Activated CD4-positive, CD25-positive, alpha-beta regulatory T cell treated with anti-CD3 and anti-CD28 coated beads, Interleukin-2, amount 50 U/mL, for 24 hours (primary cell): ENCODE results near the gene CDH23.
"Not testable (repeated sequence)": the region's sequence is repeated elsewhere in the genome, so short reads cannot be mapped to it uniquely, and the experiment has no call there.

ENCODE experiments used
- ATAC-seq, 2 donors: fragments of 150-1000 bp; cut with Tn5 transposase; one replicate each; pipeline ENCODE4 v1.10.0; 2021; ENCODE audit warnings: mild to moderate bottlenecking in 1 of 2, moderate library complexity in 1 of 2

The CDH23 gene

DNA sequence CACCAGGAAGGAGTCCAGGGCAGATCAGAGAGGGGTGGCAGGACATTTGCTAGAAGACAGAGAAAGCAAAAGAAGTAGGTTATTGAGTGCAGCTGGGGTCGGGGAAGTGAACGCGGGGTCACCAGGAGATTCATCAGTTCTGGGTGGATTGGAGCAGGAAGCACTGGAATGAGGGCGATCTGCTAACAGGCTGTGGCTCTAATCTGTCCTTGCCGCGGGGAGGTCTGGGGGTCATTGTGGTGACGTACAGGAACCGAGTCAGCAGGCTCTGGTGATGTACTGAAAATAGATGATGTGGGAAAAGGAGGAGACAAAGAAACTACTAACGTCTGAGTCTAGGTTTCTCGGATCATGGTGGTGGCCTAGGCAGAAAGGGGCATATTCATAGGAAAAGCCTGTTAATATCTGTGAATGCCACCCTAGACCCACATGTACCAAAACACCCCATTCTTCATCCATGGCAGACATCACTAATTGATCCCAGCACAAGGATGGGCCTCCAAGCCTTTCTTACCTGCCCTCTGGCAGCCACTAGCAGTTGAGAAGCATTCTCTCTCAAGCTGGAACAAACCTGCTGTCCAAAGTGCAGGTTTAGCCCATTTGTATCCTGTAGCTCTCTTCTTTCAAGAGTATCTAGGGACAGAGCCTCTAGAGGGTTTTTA lies 188.3 kb downstream of the CDH23 start:
- ATAC-seq = no peak

DNA sequence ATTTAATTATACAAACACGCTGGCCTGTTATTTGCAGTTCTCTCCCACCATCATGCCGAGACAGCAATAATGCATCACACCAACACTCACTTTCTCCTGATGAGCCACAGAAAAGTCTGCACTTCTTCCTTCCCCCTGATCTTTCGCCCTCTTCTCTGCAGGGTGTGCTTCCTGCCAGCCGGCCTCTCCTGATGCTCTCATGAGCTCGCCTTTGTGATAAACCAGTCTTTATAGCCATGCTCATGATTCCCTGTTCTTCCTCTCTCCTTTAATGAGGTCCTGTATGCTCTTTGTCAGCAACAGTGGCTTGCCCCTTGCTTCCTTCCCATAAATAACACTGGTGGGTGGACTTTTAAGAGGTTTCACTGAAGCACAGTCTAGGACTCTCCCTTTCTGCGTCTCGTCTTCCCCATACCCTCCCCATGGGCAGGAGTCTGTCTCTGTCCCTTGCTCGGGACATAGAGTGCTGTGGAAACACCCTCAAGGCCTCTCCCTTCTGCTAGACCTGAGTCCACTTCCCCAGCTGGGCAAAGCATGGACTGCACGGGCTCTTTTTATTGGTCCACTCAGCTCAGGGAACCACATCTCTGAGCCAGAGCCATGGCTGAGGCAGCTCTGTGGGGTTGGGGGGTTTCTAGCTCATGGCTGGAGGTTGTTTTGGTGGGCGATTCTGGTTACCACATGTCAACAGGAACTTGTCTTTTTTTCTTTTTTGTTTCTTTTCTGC lies 189.0 kb downstream of the CDH23 start:
- no peak for ATAC-seq

DNA sequence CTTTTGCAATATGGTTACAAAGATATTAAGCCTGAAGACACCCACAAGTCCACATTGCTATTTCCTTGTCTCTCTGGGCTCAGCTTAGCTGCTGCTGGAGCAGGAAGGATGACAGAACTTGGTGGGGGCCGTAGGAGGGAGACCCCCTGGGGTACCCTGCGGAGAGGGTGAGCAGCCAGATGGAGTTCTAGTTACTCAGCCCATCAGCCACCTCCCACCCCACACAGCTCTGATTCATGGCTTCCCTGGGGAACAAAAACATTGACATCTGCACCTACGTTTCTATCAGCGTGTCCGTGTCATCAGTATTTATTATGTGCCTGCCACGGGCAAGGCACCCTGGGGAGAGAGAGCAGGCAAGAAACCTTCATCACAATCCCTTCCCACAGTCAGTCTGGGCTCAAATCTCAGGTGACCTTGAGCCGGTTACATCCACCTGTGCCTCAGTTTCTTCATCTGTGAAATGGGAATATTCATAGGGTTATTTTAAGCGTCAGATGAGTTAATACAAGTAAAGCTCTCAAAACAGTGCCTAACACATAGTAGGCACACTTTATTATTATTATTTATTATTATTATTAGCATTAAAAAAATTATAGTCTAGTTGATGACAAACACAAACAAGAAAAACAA lies 191.3 kb downstream of the CDH23 start:
- ATAC-seq = no peak

GRCh38 chr10:71588685-71589084 lies 192.0 kb downstream of the CDH23 start:
- no peak for ATAC-seq

- ATAC-seq = no peak
These were observed 193.2 kb downstream of the CDH23 start for GRCh38 chr10:71589617-71590551.

GRCh38 chr10:71590781-71591350 lies 194.1 kb downstream of the CDH23 start:
- no peak for ATAC-seq

GRCh38 chr10:71594934-71595571 lies 198.3 kb downstream of the CDH23 start:
- no peak for ATAC-seq

DNA sequence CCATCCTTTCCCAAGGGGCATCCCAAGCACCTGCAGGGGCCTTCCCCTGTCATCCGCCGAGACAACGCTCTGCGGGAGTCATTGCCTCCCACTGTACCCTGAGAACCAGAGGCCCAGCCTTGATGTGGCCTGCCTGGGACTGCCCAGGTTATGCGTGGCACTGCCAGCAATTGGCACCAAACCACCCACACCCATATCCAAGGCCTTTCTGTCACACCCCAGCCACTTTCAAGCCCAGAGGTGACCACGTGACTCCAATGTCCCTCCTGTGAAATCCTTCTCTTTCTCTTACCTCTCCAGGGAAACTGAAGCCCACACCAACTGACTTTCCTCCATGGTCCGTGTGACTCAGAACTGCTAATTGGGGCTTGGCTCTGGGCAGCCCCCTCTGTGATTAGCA lies 198.9 kb downstream of the CDH23 start:
- ATAC-seq = no peak

DNA sequence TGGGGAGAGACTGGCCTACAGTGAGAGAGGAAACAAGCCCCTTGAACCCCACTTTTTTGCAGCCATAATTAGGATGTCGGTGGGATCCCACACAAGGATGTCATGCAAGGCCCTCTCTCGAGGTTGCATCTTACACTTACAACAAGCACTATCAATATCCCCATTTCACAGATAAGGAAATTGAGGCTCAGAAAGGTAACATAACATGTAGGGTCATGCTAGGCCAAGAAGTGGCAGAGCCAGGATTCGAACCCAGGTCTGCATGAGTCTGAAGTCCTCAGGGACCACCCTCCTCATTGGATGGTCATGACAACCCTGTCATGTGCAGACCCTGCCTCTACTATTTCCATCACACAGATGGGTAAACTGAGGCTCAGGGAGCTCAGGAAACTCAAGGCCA lies 199.4 kb downstream of the CDH23 start:
- no peak for ATAC-seq

DNA sequence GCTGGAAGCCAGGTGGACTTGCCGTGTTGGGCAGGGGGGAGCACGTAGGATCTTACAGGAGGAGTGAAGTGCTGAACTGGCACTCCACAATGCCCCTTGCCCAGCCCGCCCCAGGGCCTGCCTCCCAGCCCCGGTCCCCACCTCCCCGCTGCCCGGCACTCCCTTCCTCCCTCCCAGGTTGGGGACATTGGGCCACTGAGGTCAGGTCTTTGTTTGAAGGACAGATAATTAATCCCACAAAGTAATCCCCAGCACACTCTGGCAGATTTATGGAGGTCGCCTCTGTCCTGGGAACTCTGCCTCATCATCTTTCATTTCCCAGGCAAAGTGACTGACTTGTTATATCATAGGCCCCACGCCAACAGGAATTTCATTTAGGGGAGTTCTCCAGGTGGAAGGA lies 200.0 kb downstream of the CDH23 start:
- no peak for ATAC-seq

- no peak for ATAC-seq
These were observed 201.2 kb downstream of the CDH23 start for GRCh38 chr10:71597821-71598498.

GRCh38 chr10:71598621-71599055 lies 201.9 kb downstream of the CDH23 start:
- no peak for ATAC-seq

- no peak for ATAC-seq
These were observed 202.8 kb downstream of the CDH23 start for GRCh38 chr10:71599518-71599917.

- ATAC-seq = not testable (repeated sequence)
These were observed 203.5 kb downstream of the CDH23 start for GRCh38 chr10:71600242-71600641.

DNA sequence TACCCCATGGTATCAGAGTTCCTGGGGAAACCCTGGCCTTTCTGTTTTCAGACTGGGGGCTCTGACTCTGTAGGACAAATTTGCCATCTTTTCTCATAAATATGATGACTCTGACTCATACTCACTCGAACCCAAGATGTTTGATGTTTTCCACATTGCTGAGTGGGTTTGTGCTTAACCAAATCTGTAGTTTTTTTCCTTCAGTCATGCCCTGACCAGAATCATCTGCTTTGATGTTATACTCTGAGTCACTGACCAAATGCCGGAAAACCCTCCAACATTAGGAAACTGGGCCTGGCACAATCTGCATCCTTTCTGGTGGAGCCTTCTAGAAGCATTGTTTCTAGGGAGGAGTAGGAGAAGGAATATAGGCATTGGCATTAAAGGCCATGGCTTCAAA lies 204.1 kb downstream of the CDH23 start:
- ATAC-seq = peak in 1 of 2 donors; percentile 20

DNA sequence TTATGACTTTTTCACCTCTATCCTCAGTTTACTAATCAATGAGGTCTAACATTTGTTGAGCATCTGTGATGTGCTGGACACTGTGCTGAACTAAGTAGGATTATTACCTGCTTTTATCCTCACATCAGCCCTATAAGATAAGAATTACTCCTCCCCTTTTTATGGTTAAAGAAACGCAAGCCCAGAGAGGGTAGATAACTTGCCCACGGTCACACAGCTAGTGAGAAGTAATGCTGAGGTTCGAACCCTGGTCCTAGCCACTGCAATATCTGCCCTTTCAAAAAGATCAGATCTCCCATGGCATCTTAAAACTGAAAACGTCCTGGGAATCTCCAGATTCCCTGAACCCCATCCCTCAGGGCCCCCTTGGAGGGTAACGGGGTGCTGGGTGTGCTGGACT lies 204.6 kb downstream of the CDH23 start:
- no peak for ATAC-seq

DNA sequence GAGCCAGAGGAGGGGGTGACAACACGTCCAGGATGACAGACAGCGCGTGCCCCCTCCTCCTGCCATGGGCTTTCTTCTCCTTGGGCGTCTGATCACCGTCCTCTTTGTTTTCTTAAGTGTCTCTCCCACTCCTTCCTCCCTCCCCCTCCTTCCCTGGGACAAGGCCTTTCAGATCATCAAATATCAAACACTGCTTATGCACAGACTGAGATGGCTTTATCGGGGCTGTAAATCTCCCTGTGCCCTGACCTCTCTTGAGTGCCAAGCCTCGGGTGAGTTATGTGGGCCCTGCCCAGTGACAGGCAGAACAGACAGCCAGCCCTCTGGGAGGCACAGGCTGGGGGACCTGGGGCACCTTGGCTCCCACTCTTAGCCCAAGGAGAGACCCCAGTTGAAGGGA lies 206.4 kb downstream of the CDH23 start:
- no peak for ATAC-seq

DNA sequence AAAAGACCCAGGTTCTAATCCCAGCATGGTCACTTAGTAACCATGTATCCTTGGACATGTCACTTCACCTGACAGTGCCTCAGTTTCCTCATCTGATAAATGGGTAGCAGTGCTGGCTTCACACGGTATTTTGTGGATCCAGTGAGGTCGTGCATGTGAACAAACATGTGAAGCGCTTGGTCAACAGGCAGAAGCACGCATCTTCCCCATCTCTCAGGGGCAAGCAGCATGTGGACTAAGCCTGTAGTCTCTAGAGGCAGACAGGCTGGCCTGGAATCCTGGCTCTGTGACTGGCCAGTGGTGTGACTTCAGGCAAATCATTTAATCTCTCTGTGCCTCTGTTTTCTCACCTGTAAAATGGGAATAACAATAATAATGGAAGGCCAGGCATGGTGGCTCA lies 207.0 kb downstream of the CDH23 start:
- ATAC-seq = no peak

DNA sequence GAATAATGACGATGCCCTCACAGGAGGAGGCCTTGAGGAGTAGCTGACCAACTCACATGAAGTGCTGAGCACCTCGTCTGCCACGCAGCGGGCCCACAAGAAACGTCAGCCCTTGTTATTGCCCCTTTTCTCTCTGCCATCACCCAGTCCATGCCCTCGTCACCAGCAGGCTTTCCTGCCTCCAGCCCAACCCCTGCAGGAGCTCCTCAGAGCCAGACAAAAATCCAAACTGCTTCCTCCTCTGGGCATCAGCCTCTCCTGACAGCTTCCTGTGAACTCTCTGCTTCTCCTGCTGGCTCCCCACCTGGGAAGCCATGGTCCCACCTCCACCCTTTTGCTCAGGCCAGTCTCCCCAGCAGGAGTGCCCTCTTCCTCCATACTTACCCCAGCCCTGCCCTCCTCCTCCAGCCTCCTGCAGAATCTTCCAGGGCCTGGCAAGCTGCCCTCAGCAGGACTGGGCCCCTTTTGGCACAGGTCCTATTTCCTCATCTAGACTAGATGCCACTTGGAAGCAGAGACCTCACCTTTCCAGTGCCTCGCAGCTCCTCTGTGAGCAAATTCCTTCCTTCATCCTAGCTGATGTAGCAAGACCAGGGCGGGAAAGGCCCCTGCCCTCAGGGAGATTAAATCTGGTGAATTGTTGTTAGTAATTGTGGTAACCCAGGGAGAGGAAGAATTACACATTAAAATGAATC lies 207.8 kb downstream of the CDH23 start:
- ATAC-seq = no peak

- no peak for ATAC-seq
These were observed 208.7 kb downstream of the CDH23 start for GRCh38 chr10:71605263-71605962.
